NCI-H2227 (cell line): ENCODE measurements around the gene AKAP11.

Experiments used
- DNase-seq: peaks from one replicate; lab custom pipeline; 2025; ENCODE audit not compliant: unreplicated experiment; lab: John Stamatoyannopoulos, UW

AKAP11 gene

GRCh38 chr13:42333613-42334328, 61.8 kb downstream of the AKAP11 start:
- DNase-seq = peak; percentile 56

GRCh38 chr13:42334329-42334706, 62.4 kb downstream of the AKAP11 start:
- no peak for DNase-seq

GRCh38 chr13:42337808-42338600, 66.1 kb downstream of the AKAP11 start:
- no peak for DNase-seq

GRCh38 chr13:42345367-42345766, 73.4 kb downstream of the AKAP11 start:
- DNase-seq = no peak

- no peak for DNase-seq
These were observed 76.6 kb downstream of the AKAP11 start for GRCh38 chr13:42348576-42348975.

GRCh38 chr13:42350141-42350540, 78.2 kb downstream of the AKAP11 start:
- DNase-seq = no peak

GRCh38 chr13:42354241-42355091, 82.5 kb downstream of the AKAP11 start:
- peak; percentile 19 for DNase-seq

GRCh38 chr13:42355092-42355485, 83.1 kb downstream of the AKAP11 start:
- DNase-seq = no peak

- DNase-seq = no peak
These were observed 83.7 kb downstream of the AKAP11 start for GRCh38 chr13:42355491-42356183.

GRCh38 chr13:42356184-42356575, 84.2 kb downstream of the AKAP11 start:
- DNase-seq = no peak

GRCh38 chr13:42360046-42360574, 88.2 kb downstream of the AKAP11 start:
- DNase-seq = no peak

GRCh38 chr13:42361701-42362100, 89.7 kb downstream of the AKAP11 start:
- DNase-seq = no peak

- DNase-seq = no peak
These were observed 92.1 kb downstream of the AKAP11 start for GRCh38 chr13:42363941-42364612.

GRCh38 chr13:42364613-42365000, 92.7 kb downstream of the AKAP11 start:
- DNase-seq = no peak

- no peak for DNase-seq
These were observed 95.9 kb downstream of the AKAP11 start for GRCh38 chr13:42367831-42368230.

- no peak for DNase-seq
These were observed 97.3 kb downstream of the AKAP11 start for GRCh38 chr13:42369071-42369797.

- DNase-seq = no peak
These were observed 98.3 kb downstream of the AKAP11 start for GRCh38 chr13:42370229-42370628.
